HepG2 (cell line): ENCODE measurements around the gene BLOC1S4. TPM values are rescaled to one million over a fixed set of nuclear protein-coding genes. Genes with fewer than 3 reads are reported as not detected.

Source experiments
- CENPT ChIP-seq: sonication (generic); formaldehyde crosslinking; IDR thresholded peaks from 2 replicates; pipeline ENCODE4 v1.8.0; 2022; ENCODE audit warnings: low read depth, mild to moderate bottlenecking, moderate library complexity, missing genetic modification reagents
- KLF13 ChIP-seq: sonication (generic); formaldehyde crosslinking; IDR thresholded peaks from 2 replicates; pipeline ENCODE4 v1.4.0; 2020; ENCODE audit warnings: mild to moderate bottlenecking, missing genetic modification reagents
- KLF16 ChIP-seq, 2 experiments: sonication (generic) in 1 of 2; formaldehyde crosslinking in 1 of 2; IDR thresholded peaks; 2 replicates each; pipeline versions ENCODE4 v1.6.1 to v1.8.0; 2016 to 2023; ENCODE audit warnings: missing genetic modification reagents in 2 of 2, missing compliant biosample characterization in 1 of 2
- KMT2A ChIP-seq: sonication (generic); formaldehyde crosslinking; IDR thresholded peaks from 2 replicates; pipeline ENCODE4 v1.4.0; 2020; ENCODE audit warnings: missing genetic modification reagents
- MTA3 ChIP-seq: sonication (generic); formaldehyde crosslinking; IDR thresholded peaks from 2 replicates; pipeline ENCODE4 v1.4.0; 2020; ENCODE audit warnings: missing genetic modification reagents
- PLSCR1 ChIP-seq: sonication (generic); formaldehyde crosslinking; IDR thresholded peaks from 2 replicates; pipeline ENCODE4 v1.5.0; 2020; ENCODE audit warnings: missing genetic modification reagents, mild to moderate bottlenecking, borderline replicate concordance
- REST ChIP-seq, 2 experiments: IDR thresholded peaks; 2 replicates each; pipeline ENCODE4 v1.6.1; 2011 to 2012; ENCODE audit warnings: low read length in 2 of 2, borderline replicate concordance in 1 of 2, low read depth in 1 of 2, mild to moderate bottlenecking in 1 of 2, moderate library complexity in 1 of 2
- SETDB1 ChIP-seq: sonication (generic); formaldehyde crosslinking; IDR thresholded peaks from 2 replicates; pipeline ENCODE4 v1.5.1; 2020; ENCODE audit warnings: missing genetic modification reagents, mild to moderate bottlenecking, borderline replicate concordance
- SKI ChIP-seq: fragments of 450-650 bp; IDR thresholded peaks from one replicate; pipeline ENCODE4 v1.6.1; 2018; ENCODE audit warnings: mild to moderate bottlenecking; ENCODE audit not compliant: partially characterized antibody
- SMYD3 ChIP-seq: sonication (generic); formaldehyde crosslinking; IDR thresholded peaks from 2 replicates; pipeline ENCODE4 v1.8.1; 2023; ENCODE audit warnings: mild to moderate bottlenecking, missing genetic modification reagents
- SP140L ChIP-seq: sonication (generic); formaldehyde crosslinking; IDR thresholded peaks from 2 replicates; pipeline ENCODE4 v1.4.0; 2020; ENCODE audit warnings: missing genetic modification reagents, borderline replicate concordance
- TBX3 ChIP-seq: fragments of 450-650 bp; IDR thresholded peaks from 2 replicates; pipeline ENCODE4 v1.6.1; 2017; ENCODE audit warnings: antibody characterized with exemption, mild to moderate bottlenecking, inconsistent platforms, borderline replicate concordance
- TMF1 ChIP-seq: sonication (generic); formaldehyde crosslinking; IDR thresholded peaks from 2 replicates; pipeline ENCODE4 v1.8.1; 2022; ENCODE audit warnings: low read depth, missing genetic modification reagents
- ZBTB20 ChIP-seq: sonication (generic); formaldehyde crosslinking; IDR thresholded peaks from 2 replicates; pipeline ENCODE4 v1.8.1; 2023; ENCODE audit warnings: missing genetic modification reagents, low read depth, mild to moderate bottlenecking, borderline replicate concordance
- ZBTB8A ChIP-seq: sonication (generic); formaldehyde crosslinking; IDR thresholded peaks from 2 replicates; pipeline ENCODE4 v1.4.0; 2020; ENCODE audit warnings: mild to moderate bottlenecking, low read depth, missing genetic modification reagents, borderline replicate concordance
- ZKSCAN8 ChIP-seq: IDR thresholded peaks from 2 replicates; pipeline ENCODE4 v1.6.1; 2016; ENCODE audit warnings: borderline replicate concordance, missing genetic modification reagents, missing compliant biosample characterization
- ZNF12 ChIP-seq: sonication (generic); formaldehyde crosslinking; IDR thresholded peaks from 2 replicates; pipeline ENCODE4 v1.5.0; 2020; ENCODE audit warnings: missing genetic modification reagents
- ZNF138 ChIP-seq: sonication (generic); formaldehyde crosslinking; IDR thresholded peaks from 2 replicates; pipeline ENCODE4 v1.5.0; 2020; ENCODE audit warnings: mild to moderate bottlenecking, low read depth, missing genetic modification reagents
- ZNF280D ChIP-seq: sonication (generic); formaldehyde crosslinking; IDR thresholded peaks from 2 replicates; pipeline ENCODE4 v1.5.1; 2020; ENCODE audit warnings: mild to moderate bottlenecking, missing genetic modification reagents
- ZNF367 ChIP-seq: sonication (generic); formaldehyde crosslinking; IDR thresholded peaks from 2 replicates; pipeline ENCODE4 v1.4.0; 2020; ENCODE audit warnings: missing genetic modification reagents, borderline replicate concordance
- ZNF460 ChIP-seq: sonication (generic); formaldehyde crosslinking; IDR thresholded peaks from 2 replicates; pipeline ENCODE4 v1.5.1; 2020; ENCODE audit warnings: missing genetic modification reagents, mild to moderate bottlenecking, borderline replicate concordance
- ZNF775 ChIP-seq: sonication (generic); formaldehyde crosslinking; IDR thresholded peaks from 2 replicates; pipeline ENCODE4 v1.4.0; 2020; ENCODE audit warnings: missing genetic modification reagents, mild to moderate bottlenecking, moderate library complexity, borderline replicate concordance
- ZNF777 ChIP-seq: sonication (generic); formaldehyde crosslinking; IDR thresholded peaks from 2 replicates; pipeline ENCODE4 v1.4.0; 2020; ENCODE audit warnings: missing genetic modification reagents
- ZNF780A ChIP-seq: sonication (generic); formaldehyde crosslinking; IDR thresholded peaks from 2 replicates; pipeline ENCODE4 v1.8.0; 2022; ENCODE audit warnings: mild to moderate bottlenecking, missing genetic modification reagents, moderate library complexity
- polyA plus RNA-seq, 8 experiments: library from polyadenylated mRNA; depleted of rRNA in 3 of 8; stranded (reverse) in 7 of 8; unstranded in 1 of 8; fragments of >200 nt; fragmentation: Illumina TruSeq in 4 of 8; extraction: Trizol in 4 of 8; gene quantifications; 2 replicates each; pipeline versions ENCODE4 v1.2.1 to v1.2.3, GENCODE V29; 2011 to 2016; ENCODE audit warnings: low read depth in 4 of 8, missing spikeins in 1 of 8, mixed read lengths in 1 of 8; ENCODE audit not compliant: insufficient read depth in 1 of 8
- total RNA-seq, 5 experiments: library from RNA; depleted of rRNA; stranded (reverse); fragments of >200 nt; fragmentation: Illumina TruSeq; extraction: Trizol; gene quantifications; 2 replicates each; pipeline ENCODE4 v1.2.3, GENCODE V29; 2016; ENCODE audit warnings: low read depth in 1 of 5

Gene BLOC1S4
- total and polyA plus RNA-seq, 2 of the 13 experiments (the other 11 are each of a cell fraction or from before 2014, with no cell fraction given), result 15.5 to 20.9 TPM

GRCh38 chr4:6753103-6753560 is 37.2 kb downstream of the BLOC1S4 start (continued):
- TF ChIP-seq ZNF280D (CRISPR knock-in tag) (0 out of 2 replicates have a peak, but pooled peaks have one; percentile 56), ZBTB8A (CRISPR knock-in tag) (no peak), TMF1 (CRISPR knock-in tag) (no peak), ZNF12 (CRISPR knock-in tag) (no peak; the same call in 1 of the 2 replicates), KLF13 (CRISPR knock-in tag) (no peak), SMYD3 (CRISPR knock-in tag) (no peak), ZNF367 (CRISPR knock-in tag) (no peak), CENPT (CRISPR knock-in tag) (no peak), SKI (no peak), ZNF775 (CRISPR knock-in tag) (no peak), SETDB1 (CRISPR knock-in tag) (no peak), MTA3 (no peak), ZNF460 (CRISPR knock-in tag) (no peak), ZBTB20 (CRISPR knock-in tag) (no peak), SP140L (CRISPR knock-in tag) (no peak), ZKSCAN8 (no peak), TBX3 (no peak), REST (IDR thresholded peaks at IDR 0.05; ENCODE audit: borderline replicate concordance in 1 of 2, low read depth in 1 of 2, low read length in 2 of 2) (peak in 1 of 2 experiments; percentile 63; a peak in 1 of 4 replicates), PLSCR1 (CRISPR knock-in tag) (no peak), ZNF138 (CRISPR knock-in tag) (no peak), KLF16 (CRISPR knock-in tag; IDR thresholded peaks at IDR 0.05) (peak in 1 of 2 experiments; percentile 56; a peak in 1 of 4 replicates), ZNF780A (CRISPR knock-in tag) (no peak), KMT2A (CRISPR knock-in tag) (peak; percentile 74), ZNF777 (peak; percentile 43; the same call in 1 of the 2 replicates)
